WERI-Rb-1 (cell line): ENCODE measurements around the gene PANK4.

Experiments
- DNase-seq: peaks from one replicate; pipeline ENCODE4 v3.0.0-alpha.2; 2020
- H3K27ac ChIP-seq: fragments of 250-450 bp; sonication (Bioruptor Pico); 2 replicates; pipeline ENCODE4 v1.5.1; 2020; ENCODE audit warnings: mild to moderate bottlenecking, moderate library complexity
- H3K27me3 ChIP-seq: fragments of 250-450 bp; sonication (Bioruptor Pico); 2 replicates; pipeline ENCODE4 v1.5.1; 2021; ENCODE audit warnings: mild to moderate bottlenecking, low read depth, moderate library complexity; ENCODE audit not compliant: insufficient read depth, severe bottlenecking
- H3K36me3 ChIP-seq: fragments of 250-450 bp; sonication (Bioruptor Pico); 2 replicates; pipeline ENCODE4 v1.5.1; 2020; ENCODE audit warnings: mild to moderate bottlenecking, moderate library complexity
- H3K4me3 ChIP-seq: 2 replicates; pipeline ENCODE4 v1.5.1; 2011; ENCODE audit warnings: low read depth, mild to moderate bottlenecking, control low read depth, low read length
- H3K9me3 ChIP-seq: fragments of 250-450 bp; sonication (Bioruptor Pico); 2 replicates; pipeline ENCODE4 v1.5.1; 2021; ENCODE audit warnings: mild to moderate bottlenecking, moderate library complexity; ENCODE audit not compliant: severe bottlenecking
- CTCF ChIP-seq: IDR thresholded peaks from 2 replicates; pipeline ENCODE4 v1.5.1; 2011; ENCODE audit warnings: low read depth, mild to moderate bottlenecking, control low read depth, inconsistent platforms, low read length

Gene PANK4

GRCh38 chr1:2513939-2514652, 12.3 kb downstream of the PANK4 start:
- H3K4me3 ChIP-seq = no peak overlapping the region
- TF ChIP-seq CTCF = no peak
- H3K36me3 ChIP-seq = peaks cover 96% of the 10 kb centered on the region
- no peaks in the 10 kb centered on the region for H3K27me3 ChIP-seq
- H3K9me3 ChIP-seq = no peaks in the 10 kb centered on the region
- no peak overlapping the region for H3K27ac ChIP-seq
- DNase-seq = no peak

GRCh38 chr1:2512862-2513421, 13.5 kb downstream of the PANK4 start:
- no peak for DNase-seq
- TF ChIP-seq CTCF = no peak
- H3K9me3 ChIP-seq = no peaks in the 10 kb centered on the region
- H3K27ac ChIP-seq = no peak overlapping the region
- peaks cover 96% of the 10 kb centered on the region for H3K36me3 ChIP-seq
- H3K27me3 ChIP-seq = no peaks in the 10 kb centered on the region
- H3K4me3 ChIP-seq = no peak overlapping the region

DNA sequence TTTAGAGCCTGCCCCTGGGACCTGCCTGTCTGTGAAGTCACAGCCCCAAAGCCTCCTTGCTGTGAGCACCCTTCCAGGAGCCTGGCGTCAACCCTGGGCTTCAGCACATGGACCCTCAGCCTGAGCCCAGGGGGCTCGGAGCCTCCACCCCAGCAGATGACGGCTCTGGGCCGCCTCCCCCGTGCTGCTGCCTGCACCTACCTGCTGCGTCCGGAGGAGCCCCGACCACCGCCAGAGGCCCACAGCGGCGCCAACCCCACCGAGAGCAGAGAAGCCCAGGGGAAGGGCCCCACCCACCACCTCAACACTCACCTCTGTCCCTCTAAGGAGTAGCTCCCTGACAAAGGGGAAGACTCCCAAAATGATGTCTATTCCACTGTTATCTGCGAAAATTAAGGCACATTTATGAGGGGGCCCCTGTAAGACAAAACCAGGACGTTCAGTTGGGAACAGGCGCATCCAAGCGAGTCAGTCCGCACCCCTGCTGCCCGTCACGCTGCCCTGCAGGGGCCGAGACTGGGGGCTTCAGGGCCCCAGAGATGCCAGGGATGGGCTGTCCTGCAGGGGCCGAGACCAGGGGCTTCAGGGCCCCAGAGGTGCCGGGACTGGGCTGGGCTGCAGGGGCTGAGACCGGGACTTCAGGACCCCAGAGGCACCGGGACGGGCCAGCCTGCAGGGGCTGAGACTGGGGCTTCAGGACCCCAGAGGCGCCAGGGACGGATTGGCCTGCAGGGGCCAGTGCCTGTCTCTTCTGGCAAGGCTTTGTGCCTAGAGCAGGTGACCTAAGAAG, 15.8 kb downstream of the PANK4 start:
- no peak for DNase-seq
- H3K4me3 ChIP-seq = no peak overlapping the region
- H3K36me3 ChIP-seq = peaks cover 83% of the 10 kb centered on the region
- no peaks in the 10 kb centered on the region for H3K9me3 ChIP-seq
- peak overlapping the region; percentile 9; the same call in 1 of the 2 replicates for H3K27ac ChIP-seq
- no peaks in the 10 kb centered on the region for H3K27me3 ChIP-seq
- no peak for TF ChIP-seq CTCF

DNA sequence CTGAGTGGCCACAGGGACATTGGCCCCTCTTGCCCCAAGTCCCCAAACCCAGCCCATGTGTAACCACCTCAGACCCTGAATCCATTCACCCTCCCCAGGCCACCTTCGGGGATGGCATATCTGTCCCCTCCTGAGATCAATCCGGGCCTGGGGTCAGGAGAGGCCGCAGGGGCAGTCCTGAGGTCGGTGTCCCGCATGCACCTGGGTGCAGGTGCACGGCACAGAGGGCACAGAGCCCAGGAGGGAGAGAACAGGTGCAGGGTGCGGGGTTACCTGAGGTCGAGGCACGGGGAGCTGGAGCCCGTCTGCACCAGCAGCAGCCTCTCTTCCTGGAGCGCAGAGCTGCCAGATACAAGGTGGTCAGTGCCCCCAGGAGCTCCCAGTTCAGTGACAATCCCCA, 16.8 kb downstream of the PANK4 start:
- Histone ChIP-seq H3K27ac (peak overlapping the region; percentile 9), H3K4me3 (no peak overlapping the region), H3K36me3 (peaks cover 82% of the 10 kb centered on the region), H3K27me3 (no peaks in the 10 kb centered on the region), H3K9me3 (no peaks in the 10 kb centered on the region)
- DNase-seq = no peak
- TF ChIP-seq CTCF = no peak

DNA sequence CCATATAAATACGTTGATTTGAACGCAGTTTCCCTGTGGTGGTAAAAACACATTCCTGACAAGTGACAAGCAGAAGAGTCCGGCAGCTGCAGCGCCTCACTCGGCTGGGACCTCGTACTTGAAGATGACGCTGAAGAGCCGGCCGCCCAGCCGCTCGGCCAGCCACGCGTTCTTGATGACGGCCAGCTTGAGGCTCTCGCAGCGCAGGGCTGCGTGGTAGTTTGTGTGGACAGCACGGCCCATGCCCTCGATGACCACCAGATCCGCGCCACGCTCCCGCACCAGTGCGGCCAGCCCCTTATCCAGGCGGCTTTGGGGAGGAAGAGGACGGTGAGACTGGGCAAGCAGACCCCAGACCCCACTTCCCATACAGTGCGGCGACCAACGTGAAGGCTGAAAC, 17.6 kb downstream of the PANK4 start:
- no peaks in the 10 kb centered on the region for H3K27me3 ChIP-seq
- peaks cover 84% of the 10 kb centered on the region for H3K36me3 ChIP-seq
- TF ChIP-seq CTCF = no peak
- DNase-seq = no peak
- no peak overlapping the region for H3K4me3 ChIP-seq
- no peak overlapping the region for H3K27ac ChIP-seq
- H3K9me3 ChIP-seq = no peaks in the 10 kb centered on the region
